ENCODE results near the gene SORCS3. TPM values are rescaled to one million over a fixed set of nuclear protein-coding genes. Genes with fewer than 3 reads are reported as not detected.

The SORCS3 gene
- total and polyA plus RNA-seq, 4 donors = 3.7 to 15.7 (median 14.8) TPM

GRCh38 chr10:105269689-105270088 is 628.6 kb downstream of the SORCS3 start:
- no peaks in the 10 kb centered on the region for H3K27me3 ChIP-seq (ENCODE audit: control insufficient read depth, insufficient read depth, low read length)
- no peaks in the 10 kb centered on the region for H3K36me3 ChIP-seq (ENCODE audit: control insufficient read depth, insufficient read depth, low read length)
- no peak overlapping the region for H3K4me3 ChIP-seq (ENCODE audit: low read depth, low read length)
- H3K4me1 ChIP-seq (ENCODE audit: control insufficient read depth, insufficient read depth, low read length) = no peaks in the 10 kb centered on the region
- WGBS (ENCODE audit: insufficient coverage) = 86% methylated on average over 3 of the region's 3 CpGs
- DNase-seq (ENCODE audit: low read depth in 4 of 6, low spot score in 6 of 6) = peak in 1 of 6 donors; percentile 26
- H3K27ac ChIP-seq (ENCODE audit: low read depth, low read length) = no peak overlapping the region
- no peaks in the 10 kb centered on the region for H3K9me3 ChIP-seq (ENCODE audit: control insufficient read depth, insufficient read depth, low read length)

- H3K4me3 ChIP-seq (ENCODE audit: low read depth, low read length) = no peak overlapping the region
- WGBS (ENCODE audit: insufficient coverage) = no CpG with 5 or more reads among the region's 3 CpGs
Measured at GRCh38 chr10:105274556-105275070, 633.5 kb downstream of the SORCS3 start.

GRCh38 chr10:105278439-105278838 is 637.3 kb downstream of the SORCS3 start:
- Histone ChIP-seq H3K4me1 (ENCODE audit: control insufficient read depth, insufficient read depth, low read length) (no peaks in the 10 kb centered on the region), H3K27me3 (ENCODE audit: control insufficient read depth, insufficient read depth, low read length) (no peaks in the 10 kb centered on the region), H3K27ac (ENCODE audit: low read depth, low read length) (no peak overlapping the region), H3K4me3 (ENCODE audit: low read depth, low read length) (no peak overlapping the region), H3K36me3 (ENCODE audit: control insufficient read depth, insufficient read depth, low read length) (no peaks in the 10 kb centered on the region), H3K9me3 (ENCODE audit: control insufficient read depth, insufficient read depth, low read length) (no peaks in the 10 kb centered on the region)
- 98% methylated on average over 4 of the region's 7 CpGs for WGBS (ENCODE audit: insufficient coverage)
- peak in 1 of 6 donors; percentile 27 for DNase-seq (ENCODE audit: low read depth in 4 of 6, low spot score in 6 of 6)

More at GRCh38 chr10:105274556-105275070, 633.5 kb downstream of the SORCS3 start:
- no peaks in the 10 kb centered on the region for H3K27me3 ChIP-seq (ENCODE audit: control insufficient read depth, insufficient read depth, low read length)
- no peaks in the 10 kb centered on the region for H3K36me3 ChIP-seq (ENCODE audit: control insufficient read depth, insufficient read depth, low read length)
- DNase-seq (ENCODE audit: low read depth in 4 of 6, low spot score in 6 of 6) = no peak
- no peaks in the 10 kb centered on the region for H3K4me1 ChIP-seq (ENCODE audit: control insufficient read depth, insufficient read depth, low read length)
- H3K9me3 ChIP-seq (ENCODE audit: control insufficient read depth, insufficient read depth, low read length) = no peaks in the 10 kb centered on the region
- H3K27ac ChIP-seq (ENCODE audit: low read depth, low read length) = no peak overlapping the region

- Histone ChIP-seq H3K4me3 (ENCODE audit: low read depth, low read length) (no peak overlapping the region), H3K27me3 (ENCODE audit: control insufficient read depth, insufficient read depth, low read length) (no peaks in the 10 kb centered on the region), H3K27ac (ENCODE audit: low read depth, low read length) (no peak overlapping the region), H3K9me3 (ENCODE audit: control insufficient read depth, insufficient read depth, low read length) (no peaks in the 10 kb centered on the region), H3K4me1 (ENCODE audit: control insufficient read depth, insufficient read depth, low read length) (no peaks in the 10 kb centered on the region), H3K36me3 (ENCODE audit: control insufficient read depth, insufficient read depth, low read length) (no peaks in the 10 kb centered on the region)
- DNase-seq (ENCODE audit: low read depth in 4 of 6, low spot score in 6 of 6) = no peak
Measured at GRCh38 chr10:105279101-105279500, 638.0 kb downstream of the SORCS3 start.

- WGBS (ENCODE audit: insufficient coverage) = no CpG with 5 or more reads among the region's 1 CpG
- no peak for DNase-seq (ENCODE audit: low read depth in 4 of 6, low spot score in 6 of 6)
Measured at GRCh38 chr10:105280895-105281294, 639.8 kb downstream of the SORCS3 start.

GRCh38 chr10:105284476-105285215 is 643.6 kb downstream of the SORCS3 start:
- Histone ChIP-seq H3K27me3 (ENCODE audit: control insufficient read depth, insufficient read depth, low read length) (no peaks in the 10 kb centered on the region), H3K4me3 (ENCODE audit: low read depth, low read length) (no peak overlapping the region), H3K27ac (ENCODE audit: low read depth, low read length) (no peak overlapping the region), H3K4me1 (ENCODE audit: control insufficient read depth, insufficient read depth, low read length) (no peaks in the 10 kb centered on the region), H3K36me3 (ENCODE audit: control insufficient read depth, insufficient read depth, low read length) (no peaks in the 10 kb centered on the region), H3K9me3 (ENCODE audit: control insufficient read depth, insufficient read depth, low read length) (no peaks in the 10 kb centered on the region)
- 45% methylated on average over 1 of the region's 1 CpG for WGBS (ENCODE audit: insufficient coverage)
- DNase-seq (ENCODE audit: low read depth in 4 of 6, low spot score in 6 of 6) = peak in 1 of 6 donors; percentile 37

More at GRCh38 chr10:105280895-105281294, 639.8 kb downstream of the SORCS3 start:
- Histone ChIP-seq H3K4me1 (ENCODE audit: control insufficient read depth, insufficient read depth, low read length) (no peaks in the 10 kb centered on the region), H3K4me3 (ENCODE audit: low read depth, low read length) (no peak overlapping the region), H3K36me3 (ENCODE audit: control insufficient read depth, insufficient read depth, low read length) (no peaks in the 10 kb centered on the region), H3K27me3 (ENCODE audit: control insufficient read depth, insufficient read depth, low read length) (no peaks in the 10 kb centered on the region), H3K27ac (ENCODE audit: low read depth, low read length) (no peak overlapping the region), H3K9me3 (ENCODE audit: control insufficient read depth, insufficient read depth, low read length) (no peaks in the 10 kb centered on the region)

- no peak overlapping the region for H3K27ac ChIP-seq (ENCODE audit: low read depth, low read length)
- WGBS (ENCODE audit: insufficient coverage) = 19% methylated on average over 2 of the region's 2 CpGs
- no peaks in the 10 kb centered on the region for H3K27me3 ChIP-seq (ENCODE audit: control insufficient read depth, insufficient read depth, low read length)
- no peaks in the 10 kb centered on the region for H3K36me3 ChIP-seq (ENCODE audit: control insufficient read depth, insufficient read depth, low read length)
- H3K4me3 ChIP-seq (ENCODE audit: low read depth, low read length) = no peak overlapping the region
- DNase-seq (ENCODE audit: low read depth in 4 of 6, low spot score in 6 of 6) = peak in 5 of 6 donors; percentile 17 to 65 (median 25)
- no peaks in the 10 kb centered on the region for H3K4me1 ChIP-seq (ENCODE audit: control insufficient read depth, insufficient read depth, low read length)
- H3K9me3 ChIP-seq (ENCODE audit: control insufficient read depth, insufficient read depth, low read length) = no peaks in the 10 kb centered on the region
Measured at GRCh38 chr10:105288026-105288425, 646.9 kb downstream of the SORCS3 start.

GRCh38 chr10:105288613-105289012 is 647.5 kb downstream of the SORCS3 start:
- DNase-seq (ENCODE audit: low read depth in 4 of 6, low spot score in 6 of 6) = no peak
- H3K4me1 ChIP-seq (ENCODE audit: control insufficient read depth, insufficient read depth, low read length) = no peaks in the 10 kb centered on the region
- H3K27ac ChIP-seq (ENCODE audit: low read depth, low read length) = no peak overlapping the region
- H3K4me3 ChIP-seq (ENCODE audit: low read depth, low read length) = no peak overlapping the region
- H3K9me3 ChIP-seq (ENCODE audit: control insufficient read depth, insufficient read depth, low read length) = no peaks in the 10 kb centered on the region
- no peaks in the 10 kb centered on the region for H3K36me3 ChIP-seq (ENCODE audit: control insufficient read depth, insufficient read depth, low read length)
- H3K27me3 ChIP-seq (ENCODE audit: control insufficient read depth, insufficient read depth, low read length) = no peaks in the 10 kb centered on the region

GRCh38 chr10:105291571-105291970 is 650.5 kb downstream of the SORCS3 start:
- WGBS (ENCODE audit: insufficient coverage) = 46% methylated on average over 1 of the region's 4 CpGs
- Histone ChIP-seq H3K36me3 (ENCODE audit: control insufficient read depth, insufficient read depth, low read length) (no peaks in the 10 kb centered on the region), H3K4me1 (ENCODE audit: control insufficient read depth, insufficient read depth, low read length) (no peaks in the 10 kb centered on the region), H3K27ac (ENCODE audit: low read depth, low read length) (no peak overlapping the region), H3K4me3 (ENCODE audit: low read depth, low read length) (no peak overlapping the region), H3K27me3 (ENCODE audit: control insufficient read depth, insufficient read depth, low read length) (no peaks in the 10 kb centered on the region), H3K9me3 (ENCODE audit: control insufficient read depth, insufficient read depth, low read length) (no peaks in the 10 kb centered on the region)
- peak in 1 of 6 donors; percentile 82 for DNase-seq (ENCODE audit: low read depth in 4 of 6, low spot score in 6 of 6)

- WGBS (ENCODE audit: insufficient coverage) = no CpG with 5 or more reads among the region's 3 CpGs
- no peaks in the 10 kb centered on the region for H3K27me3 ChIP-seq (ENCODE audit: control insufficient read depth, insufficient read depth, low read length)
- no peak overlapping the region for H3K4me3 ChIP-seq (ENCODE audit: low read depth, low read length)
- H3K4me1 ChIP-seq (ENCODE audit: control insufficient read depth, insufficient read depth, low read length) = no peaks in the 10 kb centered on the region
- no peaks in the 10 kb centered on the region for H3K36me3 ChIP-seq (ENCODE audit: control insufficient read depth, insufficient read depth, low read length)
- no peak overlapping the region for H3K27ac ChIP-seq (ENCODE audit: low read depth, low read length)
- H3K9me3 ChIP-seq (ENCODE audit: control insufficient read depth, insufficient read depth, low read length) = no peaks in the 10 kb centered on the region
- no peak for DNase-seq (ENCODE audit: low read depth in 4 of 6, low spot score in 6 of 6)
Measured at GRCh38 chr10:105292236-105292635, 651.1 kb downstream of the SORCS3 start.
